Measurements from ENCODE around the gene ZNF217.

ZNF217 gene

DNA sequence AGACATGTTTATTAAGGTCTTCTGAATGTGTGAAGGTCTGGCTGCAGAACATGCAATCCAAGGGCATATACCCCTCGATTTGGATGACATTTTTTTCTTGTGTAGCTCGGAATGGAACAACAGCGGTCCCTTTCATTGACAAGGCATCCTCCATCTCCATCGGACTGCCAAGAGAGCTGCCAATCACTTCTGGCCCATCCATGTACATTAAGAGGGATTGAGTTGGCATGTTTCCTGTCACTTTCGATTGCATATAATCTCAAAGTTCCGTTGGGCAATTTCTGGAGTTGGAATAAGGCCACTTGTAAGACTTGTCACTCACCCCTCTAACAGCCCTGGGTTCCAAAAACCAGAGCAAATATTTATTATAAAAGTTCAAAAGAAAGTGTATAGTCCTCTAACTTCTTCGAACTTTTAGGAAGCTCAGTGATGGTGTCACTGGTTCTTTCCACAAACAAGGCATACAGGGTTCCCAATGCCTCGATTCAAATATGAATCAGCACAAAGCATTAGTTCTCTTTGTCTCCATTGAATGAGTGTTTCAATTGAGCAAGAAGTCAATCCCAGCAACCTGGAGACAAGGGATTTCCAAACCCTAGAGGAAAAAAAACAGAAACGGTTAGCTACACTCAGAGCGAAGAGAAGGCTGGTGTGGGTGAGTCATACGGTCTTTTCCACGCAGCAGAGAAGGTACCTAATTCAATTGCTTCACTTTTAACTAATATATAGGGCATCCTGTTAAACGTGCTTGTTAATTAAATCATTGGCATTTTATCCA, 10.9 kb downstream of the ZNF217 start:
- DNase-seq (ENCODE audit: low spot score): no peak

DNA sequence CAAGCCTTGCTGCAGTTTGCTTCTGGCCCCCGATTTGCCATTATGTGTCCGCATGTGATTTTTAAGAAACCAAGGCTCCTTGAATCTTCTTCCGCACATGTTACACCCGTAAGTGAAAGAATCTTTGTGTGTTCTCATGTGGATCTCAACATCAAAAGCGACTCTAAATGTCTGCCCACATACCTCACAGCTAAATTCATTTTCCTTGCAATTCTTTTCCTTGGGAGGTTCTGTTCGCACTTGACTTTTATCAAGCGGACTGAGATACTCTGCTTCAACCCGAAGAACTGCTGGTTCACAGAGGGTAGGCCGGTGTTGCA, 11.4 kb downstream of the ZNF217 start:
- no peak for DNase-seq (ENCODE audit: low spot score)

DNA sequence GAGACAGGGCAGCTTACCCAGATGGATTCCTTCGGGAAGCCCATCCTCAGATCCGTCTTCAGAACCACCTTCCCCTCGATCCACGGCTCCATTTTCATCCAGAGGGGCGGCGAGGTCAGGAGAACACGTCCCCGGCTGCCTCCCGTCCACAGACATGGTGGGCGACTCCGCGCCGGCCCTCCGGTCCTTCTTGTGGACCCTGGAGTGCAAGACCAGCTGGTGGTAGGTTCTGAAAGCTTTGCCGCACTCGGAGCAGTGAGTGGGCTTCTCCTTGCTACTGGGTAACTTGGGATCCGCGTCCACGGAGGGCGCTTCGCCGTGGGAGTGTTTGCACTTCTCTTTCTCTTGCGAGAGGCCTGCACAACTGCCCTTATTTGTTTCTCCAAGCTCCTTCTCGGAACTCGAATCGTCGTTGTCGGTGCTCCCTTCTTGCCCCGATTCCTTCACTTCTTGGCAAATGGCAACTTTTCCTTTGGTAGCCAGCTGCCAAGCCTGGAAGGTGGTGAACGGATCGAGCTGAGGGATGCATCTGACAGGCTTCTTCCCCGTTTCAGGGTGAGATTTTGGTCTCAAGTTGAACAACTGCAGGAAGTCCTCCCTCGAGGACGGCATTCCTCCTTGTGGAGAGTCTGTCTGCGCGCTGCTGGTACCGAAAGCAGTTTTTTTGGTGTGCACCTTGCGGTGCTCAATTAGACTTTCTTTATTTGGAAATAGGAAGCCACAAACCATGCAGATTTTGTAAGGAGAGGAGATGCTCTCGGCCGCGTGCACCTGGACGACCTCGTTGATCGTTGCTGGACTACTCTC, 12.0 kb downstream of the ZNF217 start:
- no peak for DNase-seq (ENCODE audit: low spot score)

DNA sequence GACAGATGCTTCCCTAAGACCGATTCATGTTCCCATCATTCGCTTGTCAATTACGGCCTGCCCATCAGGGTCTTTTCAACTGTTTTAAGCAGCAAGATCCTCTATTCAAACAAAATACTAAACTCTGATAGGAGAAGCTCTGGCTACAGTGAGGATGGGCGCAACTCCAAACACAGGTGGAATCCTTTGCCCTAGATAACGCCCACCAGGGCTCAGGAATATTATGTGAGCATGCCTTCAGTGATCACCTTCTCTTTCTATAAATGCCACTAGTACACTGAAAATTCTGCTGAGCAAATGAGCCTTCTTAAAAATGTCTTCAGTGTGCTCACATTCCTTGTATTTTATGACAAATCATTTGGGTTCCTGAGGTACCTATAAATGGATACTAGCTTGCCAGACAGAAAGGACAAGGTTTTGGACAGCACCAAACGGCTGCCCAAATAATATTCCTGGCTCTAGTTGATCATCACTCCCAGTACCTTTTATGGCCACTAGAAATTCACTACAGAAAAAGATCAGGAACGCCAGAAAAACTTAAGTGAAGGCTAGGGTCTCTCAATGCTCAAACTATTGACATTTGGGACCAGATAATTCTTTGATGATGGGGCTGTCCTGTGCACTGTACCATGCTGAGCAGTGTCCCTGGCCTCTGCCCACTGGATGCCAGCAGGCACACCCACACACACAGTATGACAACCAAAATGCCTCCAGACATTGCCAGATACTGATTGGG, 13.1 kb downstream of the ZNF217 start:
- DNase-seq (ENCODE audit: low spot score): no peak

DNA sequence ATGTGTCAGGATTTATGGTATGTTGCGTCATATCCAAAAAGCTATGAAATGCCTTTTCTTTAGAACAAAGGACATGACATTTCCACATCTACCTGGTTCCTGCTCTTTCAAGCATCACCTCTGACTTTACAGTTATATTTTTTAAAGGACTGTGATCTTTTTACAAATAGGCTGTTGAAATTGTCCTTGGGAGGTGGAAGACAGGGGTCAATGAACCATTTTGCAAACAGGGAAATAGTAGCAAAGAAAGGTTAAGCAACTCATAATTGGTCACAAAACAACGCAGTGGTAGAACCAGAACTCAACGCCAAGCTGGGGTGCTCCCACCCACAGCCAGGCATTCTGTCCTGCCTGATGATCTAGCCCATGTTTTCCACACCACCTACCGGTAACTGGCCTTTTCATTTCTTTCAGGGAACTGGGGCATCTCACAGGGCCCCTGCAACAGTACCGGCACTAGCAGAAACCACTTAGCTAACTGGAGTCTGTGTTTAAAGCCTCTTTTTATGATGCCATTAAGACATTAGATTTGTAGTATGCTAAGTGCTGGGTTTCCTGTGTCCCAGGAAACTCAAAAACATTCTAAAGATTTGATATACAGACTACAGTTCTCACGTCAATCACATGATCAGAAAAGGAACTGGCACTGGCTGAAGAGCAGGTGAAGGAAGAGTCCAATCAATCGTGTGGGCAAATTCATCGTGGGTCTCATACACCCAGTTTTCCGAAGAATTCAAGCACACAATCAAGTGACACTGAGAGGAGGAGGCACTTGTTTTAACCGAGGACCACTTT, 13.9 kb downstream of the ZNF217 start:
- peak; percentile 60 for DNase-seq (ENCODE audit: low spot score)

DNA sequence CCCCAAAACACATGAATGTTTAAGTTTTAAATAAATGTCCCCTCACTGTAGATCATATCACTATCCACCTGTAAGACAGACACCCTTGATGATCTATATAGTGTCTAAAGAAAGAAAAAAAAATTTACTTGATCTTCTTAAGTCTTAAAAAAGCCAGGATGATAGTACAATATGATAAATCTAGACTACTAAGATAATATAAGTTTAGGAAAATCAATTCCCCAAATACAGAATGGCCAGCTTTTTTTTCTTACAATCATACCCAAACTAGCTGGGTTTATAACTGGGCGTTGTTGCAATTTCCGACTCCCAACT, 14.4 kb downstream of the ZNF217 start:
- no peak for DNase-seq (ENCODE audit: low spot score)

DNA sequence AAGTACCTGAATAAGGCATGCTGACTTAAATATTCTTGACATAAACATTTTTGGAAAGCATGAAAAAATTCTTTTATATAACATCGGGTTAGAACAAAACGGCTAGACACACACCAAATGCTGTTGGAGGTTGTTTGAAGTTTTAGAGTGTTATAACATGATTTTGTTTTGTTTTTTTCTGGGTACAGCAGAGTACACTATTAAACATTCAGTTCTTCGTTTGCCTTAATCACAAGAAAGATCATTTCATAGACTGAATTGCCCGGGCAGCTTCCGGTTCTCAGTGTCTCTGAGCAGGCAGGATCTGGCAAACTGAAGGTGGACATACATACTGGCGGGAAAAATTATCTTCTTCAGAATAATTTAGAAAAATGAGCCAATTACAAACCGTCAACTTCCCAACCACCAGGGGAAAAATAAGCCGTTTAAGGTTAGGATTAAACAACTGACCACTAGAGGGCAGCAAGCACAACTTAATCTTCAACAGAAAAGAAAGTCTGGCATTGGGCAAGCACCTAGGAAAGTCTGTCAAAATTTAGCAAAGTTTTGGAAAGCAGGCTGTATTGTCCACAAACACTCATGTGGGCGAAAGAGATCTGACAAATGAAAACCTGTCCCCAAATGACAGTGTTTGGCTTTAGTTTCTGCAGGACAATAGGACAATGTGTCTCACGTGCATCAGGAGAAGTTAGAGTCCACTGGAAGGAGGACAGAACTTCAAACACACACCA, 15.0 kb downstream of the ZNF217 start:
- peak; percentile 89 for DNase-seq (ENCODE audit: low spot score)

DNA sequence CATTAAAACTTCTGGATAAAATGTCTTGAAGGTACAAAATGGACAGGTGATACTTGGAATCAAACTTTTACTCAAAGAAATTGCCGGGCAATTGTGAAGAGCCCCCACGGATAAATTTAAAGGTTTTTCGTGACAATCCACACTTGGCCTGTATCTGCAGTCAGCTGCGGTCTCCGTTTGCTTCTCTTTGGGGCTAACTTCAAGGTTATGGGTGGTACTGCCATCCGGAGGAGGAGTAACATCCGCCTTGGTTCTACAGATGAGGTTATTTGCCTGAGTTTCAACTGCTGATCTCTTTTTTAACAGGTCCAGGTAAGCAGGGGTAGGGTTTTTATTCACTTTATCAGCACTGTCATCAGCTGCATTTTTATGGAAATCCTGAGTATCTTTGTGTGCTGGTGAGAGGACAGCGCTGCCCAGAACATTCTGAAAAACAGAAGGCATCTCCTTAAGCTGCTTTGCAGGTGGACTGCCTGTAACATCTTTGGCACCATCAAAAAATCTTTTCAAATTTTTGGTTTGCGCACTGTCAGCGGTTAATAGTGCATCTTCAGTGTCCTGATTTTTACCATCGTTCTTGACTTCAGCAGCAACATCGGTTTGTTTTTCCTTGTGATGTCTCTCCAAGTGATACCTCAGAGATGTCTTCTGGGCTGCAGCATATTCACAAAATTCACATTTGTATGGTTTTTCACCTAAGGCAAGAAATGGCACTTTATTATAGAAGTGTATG, 16.9 kb downstream of the ZNF217 start:
- DNase-seq (ENCODE audit: low spot score): no peak

DNA sequence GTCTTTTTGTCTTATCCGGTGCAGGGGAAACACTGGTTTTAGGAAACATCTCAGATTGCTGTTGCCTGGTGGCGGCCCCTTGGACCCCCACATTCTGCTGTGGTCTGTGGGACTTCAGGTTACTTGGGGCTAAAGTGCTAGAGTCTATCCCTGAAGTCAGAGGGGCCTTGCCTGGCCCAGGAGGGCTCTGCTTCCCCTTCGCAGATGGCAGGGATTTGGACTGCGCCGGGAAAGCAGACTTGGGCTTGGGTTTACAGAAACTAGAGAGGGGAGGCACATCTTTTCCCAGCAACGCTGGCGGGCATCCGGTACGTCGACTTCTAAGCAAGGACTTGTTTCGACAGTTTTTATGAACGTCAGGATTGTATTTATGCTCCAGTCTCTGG, 17.5 kb downstream of the ZNF217 start:
- DNase-seq (ENCODE audit: low spot score): no peak

DNA sequence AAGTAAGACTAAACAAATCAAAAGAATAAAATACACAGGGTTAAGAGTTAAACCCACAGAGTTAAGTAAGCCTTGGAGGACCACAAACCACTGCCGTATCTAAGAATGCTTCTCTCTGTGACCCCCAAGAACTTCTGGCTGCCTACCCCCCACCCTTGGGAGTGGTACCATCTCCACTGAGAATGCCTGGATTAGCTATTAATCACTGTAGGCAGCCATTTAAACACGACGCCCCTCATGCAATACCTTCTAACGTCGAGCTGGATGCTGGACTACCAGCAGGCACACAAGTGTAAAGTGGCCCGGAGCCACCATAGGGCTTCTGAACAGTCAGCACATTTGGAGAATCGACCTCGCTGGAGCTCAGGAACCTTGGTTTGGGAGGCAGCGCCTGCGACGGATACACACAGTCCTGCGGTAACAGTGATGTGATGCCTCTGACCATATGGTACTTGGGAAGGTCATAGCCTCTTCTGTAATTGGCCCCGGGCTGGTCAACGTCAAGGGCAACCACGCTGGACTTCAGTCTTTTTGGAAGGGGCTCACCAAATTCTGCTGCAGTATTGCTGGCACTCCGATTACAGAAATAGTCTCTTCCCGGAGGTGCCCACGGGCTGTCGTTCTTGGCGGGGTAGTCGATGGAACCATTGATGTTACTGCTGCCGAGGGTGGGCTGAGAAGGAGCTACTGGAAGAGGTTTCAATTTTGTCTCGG, 18.0 kb downstream of the ZNF217 start:
- DNase-seq (ENCODE audit: low spot score): no peak

DNA sequence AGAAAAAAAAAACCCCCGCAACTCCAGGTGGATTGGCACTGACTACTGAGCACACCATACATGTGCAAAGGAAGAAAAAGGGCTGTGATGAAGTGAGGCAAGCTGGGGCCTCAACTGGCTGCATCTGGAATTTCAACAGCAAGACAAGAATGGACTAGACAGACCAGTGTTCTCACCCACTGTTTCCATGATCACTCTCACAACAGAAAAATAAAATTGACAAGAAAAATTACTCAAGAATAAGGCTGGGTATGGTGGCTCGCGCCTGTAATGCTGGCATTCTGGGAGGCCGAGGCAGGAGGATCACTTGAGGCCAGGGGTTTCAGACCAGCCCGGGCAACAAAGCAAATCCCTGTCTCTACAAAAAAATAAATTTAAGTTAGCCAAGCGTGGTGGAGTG, 18.8 kb downstream of the ZNF217 start:
- DNase-seq (ENCODE audit: low spot score): no peak

DNA sequence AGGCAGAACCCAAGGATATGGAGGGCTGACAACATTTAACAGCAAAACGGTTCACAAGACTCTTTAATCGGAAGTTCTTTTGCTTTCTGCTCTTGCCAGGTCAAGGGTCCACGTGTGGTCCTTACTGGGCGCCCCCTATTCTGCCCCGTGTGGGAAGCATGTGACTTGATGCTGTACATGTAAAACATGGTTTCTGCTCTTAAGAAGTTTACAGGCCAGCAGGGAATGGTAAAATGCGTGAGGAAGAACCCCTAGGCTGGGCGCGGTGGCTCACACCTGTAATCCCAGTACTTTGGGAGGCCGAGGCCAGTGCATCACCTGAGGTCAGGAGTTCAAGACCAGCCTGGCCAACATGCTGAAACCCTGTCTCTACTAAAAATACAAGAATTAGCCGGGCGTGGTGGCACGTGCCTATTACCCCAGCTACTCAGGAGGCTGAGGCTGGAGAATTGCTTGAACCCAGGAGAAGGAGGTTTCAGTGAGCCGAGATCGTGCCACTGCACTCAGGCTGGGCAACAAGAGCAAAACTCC, 19.3 kb downstream of the ZNF217 start:
- no peak for DNase-seq (ENCODE audit: low spot score)

DNA sequence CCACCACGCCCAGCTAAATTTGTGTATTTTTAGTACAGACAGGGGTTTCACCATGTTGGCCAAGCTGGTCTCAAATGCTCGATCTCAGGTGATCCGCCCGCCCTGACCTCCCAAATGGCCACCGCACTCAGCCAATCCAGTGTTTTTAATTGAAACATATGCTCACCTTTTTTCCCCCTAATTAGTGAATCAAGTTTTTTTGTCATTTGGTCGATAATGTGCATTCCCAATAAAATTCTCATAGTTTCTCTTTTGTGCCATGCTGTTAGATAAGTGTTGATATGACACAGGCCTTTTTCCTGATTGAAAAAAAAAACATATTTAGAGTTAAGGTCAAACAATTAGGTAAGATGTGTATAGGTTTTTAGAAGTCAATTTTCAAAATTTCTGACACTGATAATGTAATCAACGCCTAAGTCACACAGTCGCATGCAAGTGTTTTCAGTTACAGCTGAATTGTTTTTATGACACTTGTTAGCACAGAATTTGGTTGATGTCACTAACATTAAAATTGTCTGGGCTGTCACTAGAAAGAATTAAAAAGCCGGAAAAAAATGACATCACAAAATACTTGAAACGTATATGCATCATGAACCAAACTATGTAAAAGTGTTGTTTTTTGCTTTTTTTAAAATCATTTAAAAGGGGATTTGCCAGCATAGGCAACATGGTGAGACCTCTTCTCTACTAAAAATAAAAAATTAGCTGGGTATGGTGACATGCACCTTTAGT, 21.9 kb downstream of the ZNF217 start:
- no peak for DNase-seq (ENCODE audit: low spot score)

DNA sequence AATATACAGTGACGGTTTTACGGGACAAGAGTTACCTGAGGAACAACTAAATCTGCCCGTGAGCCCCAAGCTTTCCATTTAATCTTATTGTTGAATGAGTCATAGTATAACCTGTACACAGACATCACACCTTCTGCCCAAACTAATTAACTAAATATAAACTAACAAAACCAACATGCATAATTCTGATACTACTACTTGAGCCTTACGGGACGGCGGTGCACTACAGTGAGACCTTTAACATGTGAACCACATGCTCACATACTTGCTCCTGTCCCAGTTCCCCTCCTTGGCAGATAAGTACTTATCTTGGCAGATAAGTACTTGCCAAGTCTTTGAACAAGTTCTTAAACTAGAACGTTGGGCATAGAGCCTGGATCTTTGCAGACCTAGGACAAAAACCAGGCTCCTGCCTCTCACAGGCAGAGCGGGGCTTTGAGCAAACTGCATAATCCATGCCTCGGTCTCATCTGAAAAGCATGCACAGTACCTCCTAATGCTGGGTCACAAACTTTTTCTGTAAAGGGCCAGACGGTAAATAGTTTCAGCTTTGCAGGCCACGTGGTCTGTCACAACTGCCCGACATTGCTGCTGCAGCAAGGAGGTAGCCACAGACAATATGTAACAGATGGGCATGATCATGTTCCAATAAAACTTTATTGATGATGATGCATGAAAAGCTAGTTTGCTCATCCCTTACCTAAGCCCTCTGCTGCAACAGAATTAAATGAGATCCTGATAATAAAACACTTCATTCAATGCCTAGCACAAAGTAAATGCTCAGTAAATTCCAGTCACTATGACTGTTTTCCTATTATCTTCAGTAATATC, 23.0 kb downstream of the ZNF217 start:
- DNase-seq (ENCODE audit: low spot score): no peak

DNA sequence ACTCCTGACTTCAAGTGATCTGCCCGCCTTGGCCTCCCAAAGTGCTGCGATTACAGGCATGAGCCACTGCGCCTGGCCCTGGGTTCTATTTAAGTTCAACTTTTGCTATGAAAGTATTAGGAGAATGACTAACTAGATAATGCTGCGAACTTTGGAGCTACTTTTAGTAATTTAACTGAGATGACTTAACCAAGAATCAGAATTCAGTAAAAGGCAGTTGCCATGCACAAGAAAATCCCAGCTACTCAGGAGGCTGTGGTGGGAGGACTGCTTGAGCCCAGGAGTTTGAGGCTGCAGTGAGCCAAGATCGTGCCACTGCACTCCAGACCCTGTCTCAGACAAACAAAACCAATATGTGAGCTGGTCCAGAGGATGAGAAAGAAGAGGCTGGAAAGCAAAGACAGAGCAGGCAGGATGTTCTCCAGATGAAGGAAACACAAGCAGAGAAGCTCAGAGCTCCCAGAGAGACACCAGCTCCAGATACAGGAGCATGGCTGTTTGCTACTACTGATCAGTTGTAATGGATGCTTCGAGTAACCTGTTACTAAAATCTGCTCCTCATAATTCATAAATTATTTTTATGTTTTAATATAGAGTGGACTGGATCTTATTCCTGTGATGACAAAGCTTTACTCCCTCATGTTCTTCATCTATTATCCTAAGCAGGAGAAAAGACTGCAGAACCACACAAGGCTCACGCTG, 23.9 kb downstream of the ZNF217 start:
- no peak for DNase-seq (ENCODE audit: low spot score)

DNA sequence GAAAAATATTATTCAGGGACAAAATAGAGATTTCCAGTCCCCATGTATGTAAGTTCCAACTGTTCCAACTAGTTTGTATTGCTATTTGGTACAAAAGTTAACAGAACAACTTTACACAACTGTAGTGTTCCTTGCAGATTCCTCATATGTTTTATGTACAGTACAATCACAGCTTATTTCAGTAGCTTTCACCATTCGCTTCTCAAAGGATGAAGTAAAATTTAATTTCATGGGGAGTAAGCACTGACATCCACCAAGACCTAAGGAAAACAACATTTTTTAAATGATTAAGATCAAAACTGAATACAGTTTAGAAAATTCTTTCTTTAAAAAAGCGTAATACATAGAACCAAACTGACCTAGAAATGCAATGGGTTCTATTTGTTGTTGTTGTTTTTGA, 24.6 kb downstream of the ZNF217 start:
- no peak for DNase-seq (ENCODE audit: low spot score)

DNA sequence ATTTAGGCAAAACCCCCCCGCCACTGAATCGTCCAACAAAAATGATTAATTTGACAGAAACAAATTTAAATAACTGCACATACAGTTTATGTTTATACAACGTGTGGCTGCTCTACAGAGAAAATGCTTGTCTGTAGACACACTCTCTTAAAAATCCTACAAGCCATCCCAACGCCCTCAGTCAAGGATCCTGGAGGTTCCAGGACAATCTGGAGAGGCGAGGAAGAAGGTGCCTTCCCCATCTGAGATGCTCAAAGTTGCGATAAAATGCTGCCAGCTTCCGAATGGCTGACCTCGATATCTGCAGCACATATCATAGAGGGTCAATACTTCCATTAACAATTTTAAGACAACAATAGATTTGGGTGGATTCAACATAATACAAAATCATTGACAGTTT, 25.3 kb downstream of the ZNF217 start:
- DNase-seq (ENCODE audit: low spot score): no peak

DNA sequence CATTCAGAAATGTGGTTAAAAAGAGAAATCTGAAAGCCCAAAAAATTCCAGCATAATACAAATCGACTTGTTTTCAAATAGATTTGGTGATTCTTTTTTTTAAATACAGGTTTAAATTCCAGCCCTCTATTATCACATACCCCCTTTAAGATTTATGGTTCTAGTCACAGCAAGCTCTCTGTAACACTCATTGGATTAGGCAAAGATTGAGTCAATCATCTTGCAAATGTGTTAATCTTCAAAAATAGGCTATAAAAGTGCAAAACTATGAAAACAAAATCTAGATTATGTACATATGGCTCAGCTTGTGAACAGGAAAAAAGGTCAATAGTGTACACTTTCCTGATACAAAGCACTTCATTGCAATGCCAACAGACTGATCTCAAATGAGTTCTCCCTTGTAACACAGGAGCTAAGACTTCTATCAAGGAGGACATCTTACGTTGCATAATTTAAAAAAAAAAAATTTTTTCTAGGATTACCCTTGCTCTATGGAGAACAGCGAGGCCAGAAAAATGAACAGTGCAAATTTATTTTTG, 26.2 kb downstream of the ZNF217 start:
- DNase-seq (ENCODE audit: low spot score): no peak

Data from SW480 (cell line).